Cardiac muscle cell (in vitro differentiated cells and primary cell): ENCODE data around the gene RAB3D. TPM values are rescaled to one million over a fixed set of nuclear protein-coding genes. Genes with fewer than 3 reads are reported as not detected.
"Not testable (repeated sequence)": the region's sequence is repeated elsewhere in the genome, so short reads cannot be mapped to it uniquely, and the experiment has no call there.

Source experiments
- DNase-seq, 2 donors: peaks; one replicate each; pipeline versions ENCODE4 v3.0.0 to v3.0.0-alpha.2; 2010 to 2017; ENCODE audit warnings: low read depth in 1 of 2, low spot score in 1 of 2
- H3K27ac ChIP-seq: fragments of 200-600 bp; sonication (generic); 2 replicates; pipeline ENCODE4 v1.5.1; 2016
- H3K27me3 ChIP-seq: fragments of 200-600 bp; sonication (generic); 2 replicates; pipeline ENCODE4 v1.6.0; 2016; ENCODE audit warnings: control low read depth
- H3K36me3 ChIP-seq: fragments of 200-600 bp; sonication (generic); 2 replicates; pipeline ENCODE4 v1.5.1; 2016; ENCODE audit warnings: control low read depth
- H3K4me1 ChIP-seq: fragments of 200-600 bp; sonication (generic); 2 replicates; pipeline ENCODE4 v1.8.1; 2017; ENCODE audit warnings: low read depth, mild to moderate bottlenecking, mixed run types
- H3K4me3 ChIP-seq: fragments of 200-600 bp; sonication (generic); 2 replicates; pipeline ENCODE4 v1.5.1; 2016; ENCODE audit warnings: mild to moderate bottlenecking
- H3K9me3 ChIP-seq: fragments of 200-600 bp; sonication (generic); 2 replicates; pipeline ENCODE4 v1.5.1; 2017; ENCODE audit warnings: low read depth, mild to moderate bottlenecking, control low read depth
- CTCF ChIP-seq: IDR thresholded peaks from 2 replicates; pipeline ENCODE4 v1.5.1; 2012; ENCODE audit warnings: low read depth, mild to moderate bottlenecking, low read length
- polyA plus RNA-seq: library from polyadenylated mRNA; unstranded; fragments of >200 nt; fragmentation: Nextera tagmentation; extraction: Ambion mirVana; gene quantifications from 2 replicates; pipeline ENCODE4 v1.2.1, GENCODE V29; 2016
- total RNA-seq: library from RNA; depleted of rRNA; stranded (reverse); fragments of >200 nt; gene quantifications from 2 replicates; pipeline ENCODE4 v1.2.3, GENCODE V29; 2016

Gene RAB3D
- total and polyA plus RNA-seq, 2 experiments from 2014 or later, result 10.2 to 14.6 TPM

- peak in 1 of 2 donors; percentile 25 for DNase-seq
- Histone ChIP-seq H3K27me3 (no peaks in the 10 kb centered on the region), H3K36me3 (no peaks in the 10 kb centered on the region), H3K4me1 (no peaks in the 10 kb centered on the region), H3K4me3 (no peak overlapping the region), H3K9me3 (no peaks in the 10 kb centered on the region), H3K27ac (no peak overlapping the region)
- no peak for TF ChIP-seq CTCF
Observed at GRCh38 chr19:11324748-11325389, 14.6 kb downstream of the RAB3D start.

DNA sequence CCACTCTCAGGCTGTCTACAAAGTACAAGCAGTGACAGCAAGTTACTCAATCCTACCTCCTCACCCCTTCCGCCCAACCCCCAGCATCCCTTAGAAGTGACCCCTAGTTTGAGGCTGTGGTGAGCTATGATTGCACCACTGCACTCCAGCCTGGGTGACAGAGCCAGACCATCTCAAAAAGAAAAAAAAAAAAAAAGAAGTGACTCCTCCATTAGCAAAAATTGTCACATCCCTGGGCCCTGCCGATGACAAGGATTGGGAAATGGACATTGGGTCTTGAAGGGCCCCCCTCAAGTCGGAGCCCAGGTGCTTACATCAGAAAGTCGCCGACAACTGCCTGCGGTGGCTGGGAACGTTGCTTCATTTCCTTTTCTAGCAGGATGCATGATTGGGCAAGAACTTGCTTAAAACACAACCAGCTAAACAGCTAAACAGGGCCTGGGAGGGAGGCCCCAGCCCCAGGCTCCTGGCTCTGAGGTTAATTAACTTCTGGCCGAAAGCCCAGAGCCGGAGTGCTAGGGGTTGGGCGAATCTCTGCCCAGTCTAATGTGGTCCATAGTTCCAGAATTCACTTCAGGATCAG is 15.3 kb downstream of the RAB3D start:
- TF ChIP-seq CTCF, result no peak
- H3K36me3 ChIP-seq, result no peaks in the 10 kb centered on the region
- H3K4me3 ChIP-seq, result no peak overlapping the region
- peak in 1 of 2 donors; percentile 98 for DNase-seq
- H3K9me3 ChIP-seq, result no peaks in the 10 kb centered on the region
- H3K27me3 ChIP-seq, result no peaks in the 10 kb centered on the region
- H3K27ac ChIP-seq, result no peak overlapping the region
- no peaks in the 10 kb centered on the region for H3K4me1 ChIP-seq

DNA sequence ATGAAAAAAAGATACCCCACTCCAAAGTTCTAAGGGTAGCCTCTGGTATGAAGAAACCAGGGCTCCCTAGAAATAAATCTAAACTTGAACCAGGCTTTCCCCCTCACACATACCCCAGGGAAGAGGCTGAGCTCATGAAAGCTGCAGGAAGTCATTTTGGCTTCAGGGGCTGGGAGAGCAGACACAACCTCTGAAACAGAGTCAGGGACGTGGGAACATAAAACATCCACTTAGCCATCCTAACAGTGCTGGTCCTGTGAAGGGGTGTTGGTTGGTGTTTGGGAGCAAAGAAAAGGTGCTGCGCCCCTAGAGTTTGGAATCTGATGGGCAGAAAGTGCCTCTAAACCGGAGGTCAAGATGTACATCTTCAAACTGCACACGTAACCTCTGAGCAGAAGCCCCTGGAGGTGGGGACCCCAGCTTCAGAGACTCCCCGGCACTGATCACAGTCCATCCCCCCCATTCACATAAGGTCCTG is 15.8 kb downstream of the RAB3D start:
- H3K4me1 ChIP-seq, result no peaks in the 10 kb centered on the region
- no peaks in the 10 kb centered on the region for H3K27me3 ChIP-seq
- no peaks in the 10 kb centered on the region for H3K36me3 ChIP-seq
- H3K4me3 ChIP-seq, result no peak overlapping the region
- H3K9me3 ChIP-seq, result no peaks in the 10 kb centered on the region
- TF ChIP-seq CTCF, result no peak
- no peak overlapping the region for H3K27ac ChIP-seq
- peak in 1 of 2 donors; percentile 14 for DNase-seq

- Histone ChIP-seq H3K36me3 (no peaks in the 10 kb centered on the region), H3K4me1 (no peaks in the 10 kb centered on the region), H3K9me3 (no peaks in the 10 kb centered on the region), H3K27ac (no peak overlapping the region), H3K4me3 (no peak overlapping the region), H3K27me3 (no peaks in the 10 kb centered on the region)
- no peak for DNase-seq
- no peak for TF ChIP-seq CTCF
Observed at GRCh38 chr19:11322269-11323024, 17.0 kb downstream of the RAB3D start.

DNA sequence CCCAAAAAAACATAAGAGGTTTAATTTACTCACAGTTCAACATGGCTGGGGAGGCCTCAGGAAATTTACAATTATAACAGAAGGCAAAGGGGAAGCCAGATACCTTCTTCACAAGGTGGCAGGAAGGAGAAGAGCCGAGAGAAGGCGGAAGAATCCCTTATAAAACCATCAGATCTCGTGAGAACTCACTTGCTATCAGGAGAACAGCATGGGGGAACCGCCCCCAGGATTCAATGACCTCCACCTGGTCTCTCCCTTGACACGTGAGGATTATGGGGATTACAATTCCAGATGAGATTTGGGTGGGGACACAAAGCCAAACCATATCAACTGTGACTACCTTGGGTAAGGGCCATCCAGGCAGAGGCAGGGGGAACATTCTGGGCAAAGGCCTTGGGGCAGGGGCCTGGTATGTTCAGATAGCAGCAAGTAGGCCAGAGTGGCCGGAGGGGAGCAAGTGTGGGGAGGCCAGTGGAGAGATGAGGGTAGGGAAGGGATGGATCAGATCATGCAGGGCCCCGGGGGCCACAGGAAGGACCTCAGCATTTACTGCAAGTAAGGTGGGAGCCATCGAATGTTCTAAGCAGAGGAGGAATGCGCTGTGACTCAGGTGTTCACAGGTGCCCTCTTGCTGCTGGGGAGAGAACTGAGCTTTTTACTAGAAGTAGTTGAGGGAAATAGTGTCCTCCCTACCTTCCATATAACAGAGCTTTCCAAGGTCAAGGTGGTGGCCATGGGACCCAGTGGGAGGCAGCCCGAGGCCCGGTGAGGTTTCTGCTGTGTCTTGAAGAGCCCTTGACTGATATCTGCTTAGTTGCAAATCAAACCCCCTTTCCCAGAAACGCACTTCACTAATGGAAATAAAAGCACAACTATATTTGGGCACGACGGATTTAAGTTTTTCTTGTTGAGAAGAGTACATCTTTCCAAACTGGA is 18.0 kb downstream of the RAB3D start:
- H3K9me3 ChIP-seq, result no peaks in the 10 kb centered on the region
- H3K4me1 ChIP-seq, result no peaks in the 10 kb centered on the region
- no peak overlapping the region for H3K4me3 ChIP-seq
- H3K27me3 ChIP-seq, result no peaks in the 10 kb centered on the region
- no peak for TF ChIP-seq CTCF
- no peak for DNase-seq
- H3K27ac ChIP-seq, result no peak overlapping the region
- H3K36me3 ChIP-seq, result no peaks in the 10 kb centered on the region

GRCh38 chr19:11320278-11320995 is 19.0 kb downstream of the RAB3D start:
- H3K36me3 ChIP-seq, H3K27ac ChIP-seq, H3K4me1 ChIP-seq, H3K9me3 ChIP-seq, DNase-seq, H3K27me3 ChIP-seq, H3K4me3 ChIP-seq: not testable (repeated sequence)
